ENCODE data around the gene SLK. TPM values are rescaled to one million over a fixed set of nuclear protein-coding genes. Genes with fewer than 3 reads are reported as not detected.
A peak's percentile ranks its signal among the peaks of the same experiment; 100 is the strongest.

Gene SLK
- total RNA-seq, 1 donor from 2014 or later, result 122 TPM

GRCh38 chr10:103982639-103983038 is 15.7 kb downstream of the SLK start:
- Mint-ChIP-seq H3K36me3 (ENCODE audit: unreplicated experiment) (no peaks in the 10 kb centered on the region), H3K27ac (ENCODE audit: unreplicated experiment) (peak overlapping the region; percentile 77), H3K4me1 (ENCODE audit: low read depth, unreplicated experiment) (peaks cover 33% of the 10 kb centered on the region), H3K9me3 (ENCODE audit: unreplicated experiment) (no peaks in the 10 kb centered on the region), H3K4me3 (ENCODE audit: unreplicated experiment) (peak overlapping the region; percentile 60), H3K27me3 (ENCODE audit: unreplicated experiment) (peaks cover 2% of the 10 kb centered on the region)
- TF ChIP-seq CTCF (IDR thresholded peaks at IDR 0.05; ENCODE audit: partially characterized antibody, unreplicated experiment), result peak; percentile 12
- DNase-seq, result peak; percentile 46

- Mint-ChIP-seq H3K4me1 (ENCODE audit: low read depth, unreplicated experiment) (peaks cover 39% of the 10 kb centered on the region), H3K27ac (ENCODE audit: unreplicated experiment) (peak overlapping the region; percentile 77), H3K9me3 (ENCODE audit: unreplicated experiment) (no peaks in the 10 kb centered on the region)
Observed at GRCh38 chr10:103983367-103983911, 16.5 kb downstream of the SLK start.

GRCh38 chr10:103985726-103986125 is 18.8 kb downstream of the SLK start:
- Mint-ChIP-seq H3K4me1 (ENCODE audit: low read depth, unreplicated experiment) (peaks cover 41% of the 10 kb centered on the region), H3K27me3 (ENCODE audit: unreplicated experiment) (peaks cover 2% of the 10 kb centered on the region), H3K36me3 (ENCODE audit: unreplicated experiment) (no peaks in the 10 kb centered on the region), H3K4me3 (ENCODE audit: unreplicated experiment) (no peak overlapping the region), H3K9me3 (ENCODE audit: unreplicated experiment) (peaks cover 2% of the 10 kb centered on the region), H3K27ac (ENCODE audit: unreplicated experiment) (no peak overlapping the region)
- TF ChIP-seq CTCF (IDR thresholded peaks at IDR 0.05; ENCODE audit: partially characterized antibody, unreplicated experiment), result no peak
- DNase-seq, result no peak

More at GRCh38 chr10:103983367-103983911, 16.5 kb downstream of the SLK start:
- no peak for DNase-seq
- Mint-ChIP-seq H3K4me3 (ENCODE audit: unreplicated experiment) (peak overlapping the region; percentile 39), H3K36me3 (ENCODE audit: unreplicated experiment) (no peaks in the 10 kb centered on the region), H3K27me3 (ENCODE audit: unreplicated experiment) (peaks cover 2% of the 10 kb centered on the region)
- no peak for TF ChIP-seq CTCF (IDR thresholded peaks at IDR 0.05; ENCODE audit: partially characterized antibody, unreplicated experiment)

GRCh38 chr10:103986360-103986759 is 19.4 kb downstream of the SLK start:
- H3K36me3 Mint-ChIP-seq (ENCODE audit: unreplicated experiment), result no peaks in the 10 kb centered on the region
- H3K27me3 Mint-ChIP-seq (ENCODE audit: unreplicated experiment), result peaks cover 2% of the 10 kb centered on the region
- H3K27ac Mint-ChIP-seq (ENCODE audit: unreplicated experiment), result no peak overlapping the region
- no peak for TF ChIP-seq CTCF (IDR thresholded peaks at IDR 0.05; ENCODE audit: partially characterized antibody, unreplicated experiment)
- peaks cover 41% of the 10 kb centered on the region for H3K4me1 Mint-ChIP-seq (ENCODE audit: low read depth, unreplicated experiment)
- DNase-seq, result no peak
- no peak overlapping the region for H3K4me3 Mint-ChIP-seq (ENCODE audit: unreplicated experiment)
- peaks cover 2% of the 10 kb centered on the region for H3K9me3 Mint-ChIP-seq (ENCODE audit: unreplicated experiment)

GRCh38 chr10:103990121-103990520 is 23.2 kb downstream of the SLK start:
- Mint-ChIP-seq H3K27ac (ENCODE audit: unreplicated experiment) (no peak overlapping the region), H3K27me3 (ENCODE audit: unreplicated experiment) (no peaks in the 10 kb centered on the region), H3K4me3 (ENCODE audit: unreplicated experiment) (no peak overlapping the region), H3K36me3 (ENCODE audit: unreplicated experiment) (peaks cover 8% of the 10 kb centered on the region), H3K9me3 (ENCODE audit: unreplicated experiment) (peaks cover 2% of the 10 kb centered on the region), H3K4me1 (ENCODE audit: low read depth, unreplicated experiment) (peaks cover 21% of the 10 kb centered on the region)
- TF ChIP-seq CTCF (IDR thresholded peaks at IDR 0.05; ENCODE audit: partially characterized antibody, unreplicated experiment), result no peak
- DNase-seq, result no peak

All from glutamatergic neuron (in vitro differentiated cells).